ENCODE measurements around the gene ANTXR1. TPM values are rescaled to one million over a fixed set of nuclear protein-coding genes. Genes with fewer than 3 reads are reported as not detected.

Gene ANTXR1
- total and polyA plus RNA-seq, 2 experiments from 2014 or later, result 128 to 191 TPM

DNA sequence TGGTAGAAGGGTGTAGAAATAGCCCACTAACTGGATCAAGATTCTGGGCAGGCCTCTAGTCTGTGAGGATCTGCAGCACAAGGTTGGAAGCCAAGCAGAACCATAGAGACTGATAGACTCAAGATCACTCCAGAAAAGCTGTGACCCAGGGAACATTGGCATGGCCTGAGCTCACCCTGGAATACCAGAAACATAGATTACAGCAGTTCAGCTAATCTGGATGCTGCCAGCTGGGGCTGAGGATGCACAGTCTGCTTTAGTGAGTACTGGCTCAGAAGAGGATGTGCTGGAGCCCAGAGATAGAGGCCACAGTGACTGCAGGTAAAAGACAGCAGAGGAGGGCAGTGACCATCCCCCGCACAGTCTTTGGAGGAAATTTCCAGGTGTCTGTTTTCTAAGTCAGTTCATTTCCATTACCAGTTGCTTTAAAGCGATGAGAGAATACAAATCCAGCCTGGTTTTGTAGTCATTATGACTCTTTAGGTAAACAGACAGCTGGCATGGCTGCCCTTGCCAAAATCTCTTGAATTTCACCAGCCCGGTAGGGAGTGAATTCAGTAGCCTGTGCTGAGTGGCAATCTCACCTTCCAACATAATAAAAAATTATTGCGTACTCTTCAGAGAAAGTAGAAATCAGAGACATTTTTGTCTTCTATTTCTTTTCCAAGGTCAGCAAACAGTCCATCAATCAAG lies 119.2 kb downstream of the ANTXR1 start:
- no peak overlapping the region for H3K4me3 ChIP-seq
- no peak overlapping the region for H3K4me2 ChIP-seq (ENCODE audit: unreplicated experiment)
- no peaks in the 10 kb centered on the region for H4K20me1 ChIP-seq (ENCODE audit: insufficient read depth)
- H3K9me2 ChIP-seq (ENCODE audit: insufficient read depth), result no peaks in the 10 kb centered on the region
- H3K27ac ChIP-seq, result no peak overlapping the region
- WGBS, 2 experiments (ENCODE audit: low coverage in 1 of 2, low lambda C conversion rate in 2 of 2, missing lambda C conversion rate in 2 of 2), result 96 to 98% methylated on average over 4 of the region's 4 CpGs
- no peaks in the 10 kb centered on the region for H3K27me3 ChIP-seq (replicated peaks; ENCODE audit: insufficient read depth)
- in situ Hi-C loops (cut with MboI), result no loop called here
- H3K9ac ChIP-seq, result no peak overlapping the region
- H2AFZ ChIP-seq, result no peak overlapping the region
- H3K36me3 ChIP-seq (ENCODE audit: low read depth), result peaks cover 31% of the 10 kb centered on the region
- TF ChIP-seq EZH2phosphoT487 (IDR thresholded peaks at IDR 0.05; ENCODE audit: insufficient read depth, low read depth) (no peak), EZH2 (IDR thresholded peaks at IDR 0.05; ENCODE audit: insufficient read depth, poor library complexity, severe bottlenecking) (no peak)
- DNase-seq, result no peak
- H3K9me3 ChIP-seq (ENCODE audit: low read depth), result no peaks in the 10 kb centered on the region
- peaks cover 11% of the 10 kb centered on the region for H3K4me1 ChIP-seq (ENCODE audit: insufficient read depth)
- no peaks in the 10 kb centered on the region for H3K79me2 ChIP-seq (ENCODE audit: insufficient read depth)
- H3F3A ChIP-seq (ENCODE audit: insufficient read depth), result peaks cover 41% of the 10 kb centered on the region

DNA sequence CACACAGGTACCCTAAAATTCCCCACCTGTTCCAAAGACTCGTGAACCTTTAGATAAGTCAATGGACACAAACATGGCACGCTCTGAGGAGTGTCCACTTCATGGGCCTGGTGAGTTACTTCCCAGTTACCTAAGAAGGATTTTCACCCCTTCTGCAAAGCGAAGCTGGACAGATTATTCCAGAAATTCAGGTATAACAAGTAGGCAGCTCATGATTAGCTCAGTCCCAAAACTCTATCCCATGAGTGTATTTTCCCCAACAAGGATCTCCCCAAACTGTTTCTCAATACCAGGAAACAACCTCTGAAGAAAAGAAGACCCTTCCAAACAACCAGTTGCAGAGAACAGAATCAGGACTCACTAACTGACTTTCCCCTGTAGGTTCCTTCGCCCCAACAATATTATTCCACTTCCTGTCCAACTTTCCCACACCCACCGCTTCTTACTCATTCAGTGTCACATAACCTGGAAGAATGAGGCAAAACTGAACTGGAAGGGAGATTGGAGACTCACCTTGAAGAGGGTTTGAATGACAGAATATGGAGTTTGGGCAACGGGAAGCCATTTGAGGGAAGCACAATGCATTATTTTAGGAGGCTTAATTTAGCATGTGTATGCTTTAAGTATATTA lies 120.1 kb downstream of the ANTXR1 start:
- H3K4me3 ChIP-seq, result no peak overlapping the region
- H3K79me2 ChIP-seq (ENCODE audit: insufficient read depth), result no peaks in the 10 kb centered on the region
- peak; percentile 26 for DNase-seq
- peaks cover 20% of the 10 kb centered on the region for H3K4me1 ChIP-seq (ENCODE audit: insufficient read depth)
- H2AFZ ChIP-seq, result no peak overlapping the region
- H3K27me3 ChIP-seq (replicated peaks; ENCODE audit: insufficient read depth), result no peaks in the 10 kb centered on the region
- H3F3A ChIP-seq (ENCODE audit: insufficient read depth), result peaks cover 51% of the 10 kb centered on the region
- no peaks in the 10 kb centered on the region for H3K9me3 ChIP-seq (ENCODE audit: low read depth)
- in situ Hi-C loops (cut with MboI), result no loop called here
- H3K9ac ChIP-seq, result no peak overlapping the region
- H3K9me2 ChIP-seq (ENCODE audit: insufficient read depth), result no peaks in the 10 kb centered on the region
- 93 to 95% methylated on average over 6 of the region's 6 CpGs for WGBS, 2 experiments (ENCODE audit: low coverage in 1 of 2, low lambda C conversion rate in 2 of 2, missing lambda C conversion rate in 2 of 2)
- H3K4me2 ChIP-seq (ENCODE audit: unreplicated experiment), result no peak overlapping the region
- H4K20me1 ChIP-seq (ENCODE audit: insufficient read depth), result no peaks in the 10 kb centered on the region
- no peak for TF ChIP-seq EZH2phosphoT487 (IDR thresholded peaks at IDR 0.05; ENCODE audit: insufficient read depth, low read depth)
- TF ChIP-seq EZH2 (IDR thresholded peaks at IDR 0.05; ENCODE audit: insufficient read depth, poor library complexity, severe bottlenecking), result no peak
- no peak overlapping the region for H3K27ac ChIP-seq
- peaks cover 31% of the 10 kb centered on the region for H3K36me3 ChIP-seq (ENCODE audit: low read depth)

DNA sequence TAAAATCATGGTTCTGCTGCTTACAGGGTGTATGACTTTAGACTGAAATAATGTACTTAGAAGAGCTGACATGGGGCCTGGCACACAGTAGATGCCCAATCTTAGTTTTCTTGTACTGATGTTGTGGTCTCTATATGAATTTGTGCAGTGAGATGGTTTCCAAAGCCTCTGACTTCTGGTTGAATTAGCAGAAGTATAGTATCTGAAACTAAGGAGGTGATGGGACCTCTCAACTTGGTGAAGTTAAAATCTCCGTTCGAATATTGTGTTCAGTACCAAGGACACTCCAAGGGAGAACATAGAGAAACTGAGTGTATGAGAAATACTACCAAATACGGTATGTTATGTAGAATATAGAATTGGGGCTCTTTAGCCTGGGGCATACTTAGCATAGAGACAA lies 120.9 kb downstream of the ANTXR1 start:
- no peaks in the 10 kb centered on the region for H4K20me1 ChIP-seq (ENCODE audit: insufficient read depth)
- H3K79me2 ChIP-seq (ENCODE audit: insufficient read depth), result no peaks in the 10 kb centered on the region
- no peaks in the 10 kb centered on the region for H3K27me3 ChIP-seq (replicated peaks; ENCODE audit: insufficient read depth)
- in situ Hi-C loops (cut with MboI), result no loop called here
- H3K9ac ChIP-seq, result no peak overlapping the region
- H3K9me3 ChIP-seq (ENCODE audit: low read depth), result no peaks in the 10 kb centered on the region
- 91 to 98% methylated on average over 3 of the region's 3 CpGs for WGBS, 2 experiments (ENCODE audit: low coverage in 1 of 2, low lambda C conversion rate in 2 of 2, missing lambda C conversion rate in 2 of 2)
- H2AFZ ChIP-seq, result no peak overlapping the region
- H3K27ac ChIP-seq, result no peak overlapping the region
- TF ChIP-seq EZH2 (IDR thresholded peaks at IDR 0.05; ENCODE audit: insufficient read depth, poor library complexity, severe bottlenecking) (no peak), EZH2phosphoT487 (IDR thresholded peaks at IDR 0.05; ENCODE audit: insufficient read depth, low read depth) (no peak)
- no peak for DNase-seq
- H3F3A ChIP-seq (ENCODE audit: insufficient read depth), result peaks cover 59% of the 10 kb centered on the region
- H3K4me1 ChIP-seq (ENCODE audit: insufficient read depth), result peaks cover 28% of the 10 kb centered on the region
- H3K4me2 ChIP-seq (ENCODE audit: unreplicated experiment), result no peak overlapping the region
- no peak overlapping the region for H3K4me3 ChIP-seq
- no peaks in the 10 kb centered on the region for H3K9me2 ChIP-seq (ENCODE audit: insufficient read depth)
- H3K36me3 ChIP-seq (ENCODE audit: low read depth), result peaks cover 28% of the 10 kb centered on the region

DNA sequence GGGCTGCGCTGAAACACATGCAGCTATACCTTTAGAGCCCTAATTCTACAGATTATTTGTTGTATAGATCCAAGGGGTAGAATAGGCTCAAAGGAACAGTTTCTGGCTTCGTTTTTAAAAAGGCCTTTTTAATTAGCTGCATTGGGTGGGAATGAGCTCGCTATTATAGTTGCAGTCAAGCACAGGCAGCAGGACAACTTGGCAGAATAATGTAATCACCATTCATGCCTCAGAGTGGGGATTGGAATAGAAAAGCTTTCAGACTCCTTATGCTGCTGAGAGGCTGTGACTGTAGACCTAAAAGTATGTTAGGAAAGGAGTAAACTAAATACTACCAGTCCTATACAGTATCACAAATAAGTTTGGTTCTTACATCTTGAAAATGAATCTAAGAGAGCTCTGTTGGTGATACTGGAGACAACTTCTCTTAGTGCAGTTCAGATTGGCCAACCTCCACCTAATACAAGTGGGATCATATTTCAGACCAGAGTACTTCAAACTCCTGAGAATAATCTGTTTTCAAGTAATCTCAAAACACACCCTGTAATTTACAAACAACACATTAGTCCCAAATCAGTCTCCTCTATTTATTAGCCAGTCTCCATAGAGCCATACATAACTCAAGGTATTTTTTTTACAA lies 121.4 kb downstream of the ANTXR1 start:
- no peaks in the 10 kb centered on the region for H3K9me2 ChIP-seq (ENCODE audit: insufficient read depth)
- H3K27ac ChIP-seq, result no peak overlapping the region
- H3K4me3 ChIP-seq, result no peak overlapping the region
- peaks cover 34% of the 10 kb centered on the region for H3K4me1 ChIP-seq (ENCODE audit: insufficient read depth)
- H3K4me2 ChIP-seq (ENCODE audit: unreplicated experiment), result no peak overlapping the region
- H3K79me2 ChIP-seq (ENCODE audit: insufficient read depth), result no peaks in the 10 kb centered on the region
- H2AFZ ChIP-seq, result no peak overlapping the region
- no peak for DNase-seq
- TF ChIP-seq EZH2phosphoT487 (IDR thresholded peaks at IDR 0.05; ENCODE audit: insufficient read depth, low read depth), result no peak
- no peak for TF ChIP-seq EZH2 (IDR thresholded peaks at IDR 0.05; ENCODE audit: insufficient read depth, poor library complexity, severe bottlenecking)
- no peak overlapping the region for H3K9ac ChIP-seq
- WGBS, 2 experiments (ENCODE audit: low coverage in 1 of 2, low lambda C conversion rate in 2 of 2, missing lambda C conversion rate in 2 of 2), result 46 to 47% methylated on average over 3 of the region's 3 CpGs
- H4K20me1 ChIP-seq (ENCODE audit: insufficient read depth), result no peaks in the 10 kb centered on the region
- in situ Hi-C loops (cut with MboI), result no loop called here
- no peaks in the 10 kb centered on the region for H3K27me3 ChIP-seq (replicated peaks; ENCODE audit: insufficient read depth)
- peaks cover 23% of the 10 kb centered on the region for H3K36me3 ChIP-seq (ENCODE audit: low read depth)
- H3F3A ChIP-seq (ENCODE audit: insufficient read depth), result peaks cover 63% of the 10 kb centered on the region
- no peaks in the 10 kb centered on the region for H3K9me3 ChIP-seq (ENCODE audit: low read depth)
